Superior temporal gyrus (tissue), 1 donor: ENCODE data around the gene FER.
"Not testable (repeated sequence)": the region's sequence is repeated elsewhere in the genome, so short reads cannot be mapped to it uniquely, and the experiment has no call there.

Experiments
- DNase-seq: peaks from one replicate; pipeline ENCODE4 v3.0.0-alpha.2; 2016; ENCODE audit errors: extremely low spot score

FER gene

DNA sequence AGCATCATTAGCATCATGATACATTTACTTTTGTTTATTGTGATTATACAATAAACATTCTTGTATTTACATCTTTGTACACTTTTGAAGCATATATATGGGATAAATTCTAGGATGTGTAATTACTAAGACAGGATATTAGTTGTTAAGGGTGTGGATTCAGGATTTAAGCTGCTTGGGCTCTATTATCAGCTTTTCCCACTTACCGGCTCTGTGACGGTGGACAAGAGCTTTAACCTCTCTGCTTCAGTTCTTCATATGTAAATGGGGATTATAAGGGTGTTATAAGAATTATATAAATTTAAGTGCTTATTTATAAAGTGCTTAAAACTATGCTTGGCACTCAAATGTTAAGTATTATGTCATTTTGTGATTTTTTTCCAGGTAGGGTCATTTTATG is 131.1 kb downstream of the FER start:
- DNase-seq = no peak

GRCh38 chr5:108881133-108881532 is 133.4 kb downstream of the FER start:
- no peak for DNase-seq

- no peak for DNase-seq
Observed at GRCh38 chr5:108884736-108885135, 137.0 kb downstream of the FER start.

GRCh38 chr5:108898257-108898656 is 150.6 kb downstream of the FER start:
- no peak for DNase-seq

- no peak for DNase-seq
Observed at GRCh38 chr5:108898707-108899106, 151.0 kb downstream of the FER start.

DNA sequence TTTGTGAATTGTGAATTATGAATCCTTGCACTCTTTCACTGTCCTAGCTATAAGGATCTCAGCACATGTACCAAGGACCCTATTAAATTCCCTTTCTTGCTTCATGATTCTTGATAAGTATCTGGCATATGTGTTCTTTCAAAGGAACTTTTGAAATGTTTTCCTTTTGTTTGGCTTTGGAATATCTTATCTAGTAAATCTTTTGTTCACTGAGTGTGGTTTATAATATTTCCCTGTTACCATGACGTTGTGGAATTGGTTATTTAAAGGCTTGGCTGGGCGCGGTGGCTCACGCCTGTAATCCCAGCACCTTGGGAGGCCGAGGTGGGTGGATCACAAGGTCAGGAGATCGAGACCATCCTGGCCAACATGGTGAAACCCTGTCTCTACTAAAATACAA is 151.5 kb downstream of the FER start:
- DNase-seq = not testable (repeated sequence)

DNA sequence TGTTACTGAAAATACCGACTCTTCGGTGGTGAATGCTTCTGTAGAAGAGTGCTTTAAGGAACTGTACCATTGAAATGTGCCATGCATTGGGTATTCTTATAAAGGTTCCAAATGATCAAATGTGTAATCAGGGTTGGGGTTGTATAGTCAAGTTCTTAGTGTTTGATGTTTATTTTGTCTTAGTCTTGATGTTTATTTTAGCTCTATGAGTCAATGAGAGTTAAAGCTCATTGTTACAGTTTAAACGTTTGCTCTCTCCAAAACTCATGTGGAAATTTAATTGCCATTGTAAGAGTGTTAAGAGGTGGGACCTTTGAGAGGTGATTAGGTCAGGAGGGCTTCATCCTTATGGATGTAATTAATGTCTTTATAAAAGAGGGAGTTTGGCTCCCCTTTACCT is 153.0 kb downstream of the FER start:
- no peak for DNase-seq

GRCh38 chr5:108905805-108906204 is 158.1 kb downstream of the FER start:
- no peak for DNase-seq

DNA sequence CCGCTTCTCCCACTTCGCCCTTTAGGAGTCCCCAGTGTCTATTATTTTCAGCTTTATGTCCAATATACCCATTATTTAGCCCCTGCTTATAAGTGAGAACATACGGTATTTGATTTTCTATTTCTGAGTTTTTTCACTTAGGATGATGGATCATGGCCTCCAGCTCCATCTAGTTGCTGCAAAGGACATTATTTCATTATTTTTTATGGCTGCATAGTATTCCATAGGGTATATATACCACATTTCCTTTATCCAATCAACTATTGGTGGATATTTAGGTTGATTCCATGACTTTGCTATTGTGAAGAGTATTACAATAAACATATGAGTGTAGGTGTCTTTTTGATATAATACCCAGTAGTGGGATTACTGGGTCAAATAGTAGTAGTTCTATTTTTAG is 162.9 kb downstream of the FER start:
- no peak for DNase-seq

DNA sequence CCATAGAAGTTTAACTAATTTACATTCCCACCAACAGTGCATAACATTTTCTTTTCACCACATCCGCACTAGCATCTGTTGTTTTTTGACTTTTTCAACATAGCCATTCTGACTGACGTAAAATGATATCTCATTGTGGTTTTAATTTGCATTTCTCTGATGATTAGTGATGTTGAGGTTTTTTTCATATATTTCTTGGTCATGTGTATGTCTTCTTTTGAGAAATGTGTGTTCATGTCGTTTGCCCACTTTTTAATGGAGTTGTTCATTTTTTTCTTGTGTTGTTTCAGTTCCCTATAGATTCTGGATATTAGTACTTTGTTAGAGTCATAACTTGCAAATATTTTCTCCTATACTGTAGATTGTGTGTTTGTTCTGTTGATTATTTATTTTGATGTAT is 163.4 kb downstream of the FER start:
- DNase-seq = no peak

- no peak for DNase-seq
Observed at GRCh38 chr5:108917596-108917995, 169.9 kb downstream of the FER start.

DNA sequence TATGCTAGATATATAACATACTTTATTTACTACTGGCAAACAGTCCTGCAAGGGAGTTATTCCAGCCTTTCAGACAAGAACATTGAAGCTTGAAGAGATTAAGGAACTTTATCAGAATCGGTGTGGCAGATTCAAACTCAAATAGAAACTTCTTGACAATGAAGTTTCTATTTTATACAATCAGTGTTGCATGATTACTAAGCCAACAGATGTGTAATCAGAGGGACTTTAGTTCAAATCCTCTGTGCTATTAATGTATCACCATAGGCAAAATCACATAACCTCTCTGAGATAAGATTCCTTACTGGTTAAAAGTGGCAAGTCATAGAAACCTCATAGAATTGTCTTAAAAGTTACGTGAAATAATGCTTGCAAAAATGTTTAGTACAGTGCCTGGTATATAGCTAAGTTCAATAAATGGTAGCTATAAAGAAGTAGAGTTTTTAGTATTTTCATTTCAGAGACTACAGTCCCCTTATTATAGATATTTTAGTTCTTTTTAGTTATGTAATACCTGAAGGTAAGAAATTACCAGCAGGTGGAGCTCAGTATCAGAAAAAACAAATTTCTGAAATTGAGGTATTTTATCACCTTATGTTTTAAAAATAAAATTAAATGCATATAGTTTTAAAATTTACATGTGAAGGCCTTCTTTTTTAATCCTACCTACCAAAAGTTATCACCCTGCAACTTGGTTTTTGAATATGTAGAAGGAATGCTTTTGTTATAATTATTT is 172.1 kb downstream of the FER start:
- DNase-seq = no peak

GRCh38 chr5:108924457-108924961 is 176.8 kb downstream of the FER start:
- no peak for DNase-seq

GRCh38 chr5:108925073-108925472 is 177.4 kb downstream of the FER start:
- no peak for DNase-seq

- no peak for DNase-seq
Observed at GRCh38 chr5:108930107-108930506, 182.4 kb downstream of the FER start.

- no peak for DNase-seq
Observed at GRCh38 chr5:108935611-108936010, 187.9 kb downstream of the FER start.

DNA sequence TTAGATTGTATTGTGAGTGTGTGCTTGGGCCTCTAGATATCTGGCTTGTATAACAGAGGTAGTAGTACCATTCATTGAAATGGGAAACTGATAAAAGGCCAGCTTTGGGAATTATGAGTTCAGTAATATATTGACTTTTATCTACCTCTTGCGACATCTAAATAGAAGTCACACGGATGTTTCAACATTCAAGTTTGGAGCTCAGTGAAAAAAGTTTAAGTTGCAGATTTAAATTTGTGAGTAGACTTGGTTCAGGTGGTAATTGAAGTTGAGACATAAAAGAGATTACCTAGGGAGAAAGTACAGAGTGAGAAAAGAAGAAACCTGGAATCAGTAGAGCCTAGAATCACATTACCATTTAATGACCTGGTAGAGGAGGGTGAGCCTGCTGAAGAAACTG is 189.5 kb downstream of the FER start:
- DNase-seq = no peak

GRCh38 chr5:108940506-108940905 is 192.8 kb downstream of the FER start:
- DNase-seq = no peak

DNA sequence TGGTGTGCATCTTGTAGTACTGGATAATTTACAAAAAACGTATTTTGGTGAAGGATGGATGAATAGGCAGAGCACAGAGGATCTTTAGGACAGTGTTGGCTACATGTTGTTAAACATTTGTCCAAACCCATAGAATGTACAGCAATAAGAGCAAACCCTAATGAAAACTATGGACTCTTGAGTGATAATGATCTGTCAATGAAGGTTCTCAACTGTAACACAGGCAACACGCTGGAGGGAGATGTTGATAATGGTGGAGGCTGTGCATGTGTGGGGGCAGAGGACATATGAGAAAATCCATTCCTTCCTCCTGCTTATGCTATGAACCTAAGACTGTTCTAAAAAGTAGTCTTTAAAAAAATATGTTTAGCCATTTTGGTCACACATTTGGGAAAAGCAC is 194.0 kb downstream of the FER start:
- DNase-seq = no peak

GRCh38 chr5:108942701-108943100 is 195.0 kb downstream of the FER start:
- DNase-seq = no peak

- DNase-seq = no peak
Observed at GRCh38 chr5:108945094-108945493, 197.4 kb downstream of the FER start.

DNA sequence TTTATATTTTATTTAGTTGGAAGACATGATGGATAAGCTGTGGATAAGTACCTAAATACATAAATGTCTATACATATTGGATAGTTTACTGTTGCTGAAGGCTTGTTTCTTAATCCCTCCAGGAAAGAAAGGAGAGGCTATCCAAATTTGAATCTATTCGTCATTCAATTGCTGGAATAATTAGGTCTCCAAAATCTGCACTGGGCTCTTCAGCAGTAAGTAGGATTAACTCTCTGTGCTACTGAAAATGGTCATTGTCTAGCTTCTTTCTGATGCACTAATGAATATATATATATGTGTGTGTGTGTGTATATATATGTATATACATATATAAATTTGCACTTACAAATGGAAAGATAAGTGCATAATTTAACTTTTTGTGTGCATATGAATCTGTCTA is 198.3 kb downstream of the FER start:
- no peak for DNase-seq

- no peak for DNase-seq
Observed at GRCh38 chr5:108947164-108947563, 199.5 kb downstream of the FER start.

DNA sequence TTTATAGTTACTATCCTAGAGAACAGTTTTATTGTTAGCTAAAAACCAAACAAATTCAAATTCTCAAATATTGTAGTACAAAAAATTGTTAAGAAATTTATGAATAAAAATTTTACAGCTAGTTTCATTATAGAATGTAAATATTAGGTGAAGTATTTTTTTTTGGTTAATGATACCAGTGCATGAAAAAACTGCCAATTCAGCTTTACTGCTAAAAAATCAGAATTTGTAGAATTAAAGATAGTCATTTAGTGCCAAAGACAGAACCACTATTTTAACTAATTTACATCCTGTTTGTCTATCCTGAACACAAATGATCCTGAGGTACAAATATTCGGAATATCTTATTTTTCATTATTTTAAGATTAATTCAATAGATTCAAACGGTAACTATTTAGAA is 202.6 kb downstream of the FER start:
- DNase-seq = no peak
